HG03103 (cell line): ENCODE data around the gene EYS.
"Not testable (repeated sequence)": the region's sequence is repeated elsewhere in the genome, so short reads cannot be mapped to it uniquely, and the experiment has no call there.

ENCODE experiments used
- ATAC-seq: cut with Tn5 transposase; IDR thresholded peaks from one replicate; pipeline ENCODE4 v1.9.1; 2021; ENCODE audit warnings: low read depth; ENCODE audit not compliant: unreplicated experiment

EYS gene

GRCh38 chr6:63744810-63745209, 1962.2 kb downstream of the EYS start:
- ATAC-seq = no peak

- no peak for ATAC-seq
Observed at GRCh38 chr6:63743691-63744090, 1963.3 kb downstream of the EYS start.

- ATAC-seq = no peak
Observed at GRCh38 chr6:63742060-63742459, 1965.0 kb downstream of the EYS start.

GRCh38 chr6:63740709-63741108, 1966.3 kb downstream of the EYS start:
- ATAC-seq = no peak

- no peak for ATAC-seq
Observed at GRCh38 chr6:63739094-63739687, 1967.8 kb downstream of the EYS start.

GRCh38 chr6:63738190-63738589, 1968.8 kb downstream of the EYS start:
- not testable (repeated sequence) for ATAC-seq

- no peak for ATAC-seq
Observed at GRCh38 chr6:63734923-63735322, 1972.1 kb downstream of the EYS start.

- ATAC-seq = no peak
Observed at GRCh38 chr6:63732336-63732735, 1974.7 kb downstream of the EYS start.

- ATAC-seq = no peak
Observed at GRCh38 chr6:63731930-63732329, 1975.1 kb downstream of the EYS start.

GRCh38 chr6:63730311-63730710, 1976.7 kb downstream of the EYS start:
- no peak for ATAC-seq

- ATAC-seq = no peak
Observed at GRCh38 chr6:63724721-63725120, 1982.3 kb downstream of the EYS start.

GRCh38 chr6:63721181-63721580, 1985.8 kb downstream of the EYS start:
- ATAC-seq = no peak

GRCh38 chr6:63716169-63716568, 1990.9 kb downstream of the EYS start:
- no peak for ATAC-seq

GRCh38 chr6:63714091-63714490, 1992.9 kb downstream of the EYS start:
- ATAC-seq = no peak

GRCh38 chr6:63713332-63713731, 1993.7 kb downstream of the EYS start:
- no peak for ATAC-seq

GRCh38 chr6:63709148-63709547, 1997.9 kb downstream of the EYS start:
- ATAC-seq = no peak

GRCh38 chr6:63708631-63709030, 1998.4 kb downstream of the EYS start:
- no peak for ATAC-seq

- no peak for ATAC-seq
Observed at GRCh38 chr6:63706630-63707029, 2000.4 kb downstream of the EYS start.

- ATAC-seq = no peak
Observed at GRCh38 chr6:63705707-63706106, 2001.3 kb downstream of the EYS start.

- ATAC-seq = no peak
Observed at GRCh38 chr6:63690221-63690620, 2016.8 kb downstream of the EYS start.

- no peak for ATAC-seq
Observed at GRCh38 chr6:63689421-63689820, 2017.6 kb downstream of the EYS start.

GRCh38 chr6:63685446-63686379, 2021.3 kb downstream of the EYS start:
- ATAC-seq = peak; percentile 91
